H9 (cell line): ENCODE measurements around the gene TBC1D8. TPM values are rescaled to one million over a fixed set of nuclear protein-coding genes. Genes with fewer than 3 reads are reported as not detected.

Experiments
- DNase-seq: peaks from one replicate; pipeline ENCODE4 v3.0.0-alpha.2; 2017
- H2AFZ ChIP-seq: one replicate; pipeline ENCODE4 v1.6.1; 2013; ENCODE audit warnings: mild to moderate bottlenecking, low read length, control low read depth, moderate library complexity
- H2AK5ac ChIP-seq: 2 replicates; pipeline ENCODE4 v1.6.1; 2013; ENCODE audit warnings: low read length, control low read depth, mixed read lengths; ENCODE audit not compliant: insufficient read length
- H2BK120ac ChIP-seq: one replicate; pipeline ENCODE4 v1.6.1; 2013; ENCODE audit warnings: low read depth, mild to moderate bottlenecking, low read length, control low read depth, inconsistent platforms; ENCODE audit not compliant: poor library complexity, severe bottlenecking
- H2BK12ac ChIP-seq: 2 replicates; pipeline ENCODE4 v1.6.1; 2013; ENCODE audit warnings: low read length, control low read depth, mixed read lengths, low read depth; ENCODE audit not compliant: insufficient read length
- H2BK15ac ChIP-seq: 2 replicates; pipeline ENCODE4 v1.6.1; 2013; ENCODE audit warnings: low read depth, low read length, control low read depth
- H2BK20ac ChIP-seq: one replicate; pipeline ENCODE4 v1.6.1; 2013; ENCODE audit warnings: low read depth, mild to moderate bottlenecking, low read length, control low read depth, inconsistent platforms; ENCODE audit not compliant: poor library complexity, severe bottlenecking
- H2BK5ac ChIP-seq: 2 replicates; pipeline ENCODE4 v1.6.1; 2013; ENCODE audit warnings: low read length, control low read depth, mixed read lengths; ENCODE audit not compliant: insufficient read length
- H3K14ac ChIP-seq: 2 replicates; pipeline ENCODE4 v1.6.1; 2013; ENCODE audit warnings: low read length, control low read depth; ENCODE audit not compliant: insufficient read depth
- H3K18ac ChIP-seq: 2 replicates; pipeline ENCODE4 v1.6.1; 2013; ENCODE audit warnings: low read depth, mild to moderate bottlenecking, mixed read lengths, low read length, control low read depth; ENCODE audit not compliant: insufficient read length
- H3K23ac ChIP-seq: 2 replicates; pipeline ENCODE4 v1.6.1; 2013; ENCODE audit warnings: low read length, control low read depth, mixed read lengths, low read depth; ENCODE audit not compliant: insufficient read length
- H3K23me2 ChIP-seq: 2 replicates; pipeline ENCODE4 v1.6.1; 2013; ENCODE audit warnings: low read depth, mild to moderate bottlenecking, mixed read lengths, low read length, control low read depth; ENCODE audit not compliant: insufficient read length, poor library complexity, severe bottlenecking
- H3K27ac ChIP-seq: 2 replicates; pipeline ENCODE4 v1.5.1; 2013; ENCODE audit warnings: low read length, control low read depth, mixed read lengths, low read depth; ENCODE audit not compliant: insufficient read length
- H3K27me3 ChIP-seq: 2 replicates; pipeline ENCODE4 v1.6.1; 2013; ENCODE audit warnings: low read length, control low read depth, inconsistent platforms; ENCODE audit not compliant: insufficient read depth
- H3K4ac ChIP-seq: 2 replicates; pipeline ENCODE4 v1.6.1; 2013; ENCODE audit warnings: low read depth, mild to moderate bottlenecking, control low read depth, inconsistent platforms, low read length, moderate library complexity
- H3K4me1 ChIP-seq: 2 replicates; pipeline ENCODE4 v1.6.1; 2013; ENCODE audit warnings: low read length, control low read depth, inconsistent platforms; ENCODE audit not compliant: insufficient read depth
- H3K4me2 ChIP-seq: 2 replicates; pipeline ENCODE4 v1.6.1; 2013; ENCODE audit warnings: low read length, control low read depth, mixed read lengths; ENCODE audit not compliant: insufficient read length, insufficient read depth
- H3K56ac ChIP-seq: 2 replicates; pipeline ENCODE4 v1.6.1; 2013; ENCODE audit warnings: low read depth, mild to moderate bottlenecking, mixed read lengths, low read length, control low read depth; ENCODE audit not compliant: insufficient read length
- H3K79me1 ChIP-seq: 2 replicates; pipeline ENCODE4 v1.6.1; 2013; ENCODE audit warnings: low read depth, mild to moderate bottlenecking, moderate library complexity, low read length, control low read depth, inconsistent platforms; ENCODE audit not compliant: insufficient read depth, poor library complexity, severe bottlenecking
- H3K79me2 ChIP-seq: 2 replicates; pipeline ENCODE4 v1.6.1; 2013; ENCODE audit warnings: low read length, control low read depth, inconsistent platforms; ENCODE audit not compliant: insufficient read depth
- H3K9ac ChIP-seq: 2 replicates; pipeline ENCODE4 v1.6.1; 2013; ENCODE audit warnings: low read length, control low read depth, mixed read lengths; ENCODE audit not compliant: insufficient read length; ENCODE audit errors: extremely low read depth
- H3K9me3 ChIP-seq: one replicate; pipeline ENCODE4 v1.6.1; 2013; ENCODE audit warnings: low read depth, low read length, inconsistent platforms; ENCODE audit not compliant: control insufficient read depth
- H3T11ph ChIP-seq: one replicate; pipeline ENCODE4 v1.6.1; 2013; ENCODE audit warnings: mild to moderate bottlenecking, low read length, control low read depth, inconsistent platforms
- H4K20me1 ChIP-seq: one replicate; pipeline ENCODE4 v1.6.1; 2013; ENCODE audit not compliant: control insufficient read depth, insufficient read length, insufficient read depth
- H4K5ac ChIP-seq: 2 replicates; pipeline ENCODE4 v1.6.1; 2013; ENCODE audit warnings: low read depth, mild to moderate bottlenecking, mixed read lengths, low read length, control low read depth; ENCODE audit not compliant: insufficient read length
- H4K8ac ChIP-seq: replicated peaks from 2 replicates; pipeline ENCODE4 v1.6.1; 2013; ENCODE audit warnings: low read length, control low read depth, mixed read lengths, low read depth; ENCODE audit not compliant: insufficient read length
- H4K91ac ChIP-seq: 2 replicates; pipeline ENCODE4 v1.6.1; 2013; ENCODE audit warnings: low read depth, mild to moderate bottlenecking, moderate library complexity, mixed read lengths, low read length, control low read depth; ENCODE audit not compliant: insufficient read length
- H3K27ac Mint-ChIP-seq, 3 experiments: 2 replicates in 2 of 3; 3 replicates in 1 of 3; pipeline ENCODE4 v1.8.0; 2020 to 2021; ENCODE audit warnings: mixed read lengths in 3 of 3, mild to moderate bottlenecking in 1 of 3, moderate library complexity in 1 of 3
- H3K27me3 Mint-ChIP-seq: 2 replicates; pipeline ENCODE4 v1.8.0; 2021; ENCODE audit warnings: low read depth, mild to moderate bottlenecking, moderate library complexity, mixed read lengths
- H3K36me3 Mint-ChIP-seq, 3 experiments: 2 replicates in 2 of 3; 3 replicates in 1 of 3; pipeline ENCODE4 v1.8.0; 2020 to 2021; ENCODE audit warnings: low read depth in 3 of 3, mixed read lengths in 3 of 3; ENCODE audit not compliant: insufficient read depth in 1 of 3
- H3K4me1 Mint-ChIP-seq, 2 experiments: 2 replicates each; pipeline ENCODE4 v1.8.0; 2020; ENCODE audit warnings: mixed read lengths in 2 of 2
- H3K4me3 Mint-ChIP-seq, 2 experiments: 2 replicates in 1 of 2; 3 replicates in 1 of 2; pipeline ENCODE4 v1.8.0; 2020 to 2021; ENCODE audit warnings: mild to moderate bottlenecking in 2 of 2, mixed read lengths in 2 of 2, moderate library complexity in 1 of 2
- H3K9me3 Mint-ChIP-seq, 2 experiments: 2 replicates in 1 of 2; 3 replicates in 1 of 2; pipeline ENCODE4 v1.8.0; 2020; ENCODE audit warnings: mild to moderate bottlenecking in 2 of 2, mixed read lengths in 2 of 2, moderate library complexity in 1 of 2
- CTCF ChIP-seq: fragments of 200-600 bp; sonication (generic); conservative IDR thresholded peaks from 3 replicates; pipeline ENCODE4 v1.8.0; 2021; ENCODE audit warnings: antibody characterized with exemption, mild to moderate bottlenecking
- WGBS: extraction: QIAGEN DNeasy Blood & Tissue Kit; methylation state at CpG from one replicate; pipeline ENCODE4 v1.1.7; 2013; ENCODE audit warnings: missing lambda C conversion rate, low lambda C conversion rate, mixed read lengths; ENCODE audit not compliant: insufficient read length; ENCODE audit errors: extremely low coverage; 5-methylcytosine and 5-hydroxymethylcytosine counted together
- total RNA-seq: library from RNA; stranded (reverse); gene quantifications from 2 replicates; pipeline ENCODE4 v1.2.1, GENCODE V29; 2021

Gene TBC1D8
- total RNA-seq, 1 experiment from 2014 or later: 16.6 TPM

GRCh38 chr2:100989666-100990065, 161.5 kb downstream of the TBC1D8 start:
- DNase-seq: no peak

More at GRCh38 chr2:100989666-100990065, 161.5 kb downstream of the TBC1D8 start:
- Histone ChIP-seq H3K27ac (no peak overlapping the region), H2BK15ac (no peak overlapping the region), H3K23ac (no peak overlapping the region), H3T11ph (no peak overlapping the region), H4K5ac (no peak overlapping the region), H2AK5ac (no peak overlapping the region), H3K4ac (no peak overlapping the region), H2BK20ac (no peak overlapping the region), H2AFZ (no peak overlapping the region), H3K9me3 (no peaks in the 10 kb centered on the region), H3K14ac (no peak overlapping the region), H3K27me3 (no peaks in the 10 kb centered on the region), H2BK5ac (no peak overlapping the region), H3K4me2 (no peak overlapping the region), H4K8ac (no peak overlapping the region), H4K91ac (no peak overlapping the region), H3K18ac (no peak overlapping the region), H3K79me1 (no peaks in the 10 kb centered on the region), H3K56ac (no peak overlapping the region), H3K79me2 (no peaks in the 10 kb centered on the region), H3K4me1 (no peaks in the 10 kb centered on the region), H3K9ac (no peak overlapping the region), H2BK12ac (no peak overlapping the region), H3K23me2 (no peaks in the 10 kb centered on the region), H4K20me1 (peaks cover 2% of the 10 kb centered on the region), H2BK120ac (no peak overlapping the region)
- no peak overlapping the region for H3K4me3 Mint-ChIP-seq
- H3K36me3 Mint-ChIP-seq: no peaks in the 10 kb centered on the region; a peak in 1 of 7 replicates
- peaks cover 2% of the 10 kb centered on the region; the same call in 1 of the 2 replicates for H3K27me3 Mint-ChIP-seq
- peaks cover 2 to 14% of the 10 kb centered on the region in 2 experiments; a peak in 3 of 4 replicates for H3K4me1 Mint-ChIP-seq
- TF ChIP-seq CTCF: no peak
- no peaks in the 10 kb centered on the region; a peak in 1 of 5 replicates for H3K9me3 Mint-ChIP-seq
- peak overlapping the region in 1 of 3 experiments; percentile 16; a peak in 2 of 7 replicates for H3K27ac Mint-ChIP-seq
- WGBS: no CpG with 5 or more reads among the region's 3 CpGs
